GM19455 (cell line): ENCODE results near the gene PVR.
"Not testable (repeated sequence)": the region's sequence is repeated elsewhere in the genome, so short reads cannot be mapped to it uniquely, and the experiment has no call there.

ENCODE experiments used
- ATAC-seq: cut with Tn5 transposase; IDR thresholded peaks from one replicate; pipeline ENCODE4 v1.9.1; 2021; ENCODE audit not compliant: unreplicated experiment

PVR gene

DNA sequence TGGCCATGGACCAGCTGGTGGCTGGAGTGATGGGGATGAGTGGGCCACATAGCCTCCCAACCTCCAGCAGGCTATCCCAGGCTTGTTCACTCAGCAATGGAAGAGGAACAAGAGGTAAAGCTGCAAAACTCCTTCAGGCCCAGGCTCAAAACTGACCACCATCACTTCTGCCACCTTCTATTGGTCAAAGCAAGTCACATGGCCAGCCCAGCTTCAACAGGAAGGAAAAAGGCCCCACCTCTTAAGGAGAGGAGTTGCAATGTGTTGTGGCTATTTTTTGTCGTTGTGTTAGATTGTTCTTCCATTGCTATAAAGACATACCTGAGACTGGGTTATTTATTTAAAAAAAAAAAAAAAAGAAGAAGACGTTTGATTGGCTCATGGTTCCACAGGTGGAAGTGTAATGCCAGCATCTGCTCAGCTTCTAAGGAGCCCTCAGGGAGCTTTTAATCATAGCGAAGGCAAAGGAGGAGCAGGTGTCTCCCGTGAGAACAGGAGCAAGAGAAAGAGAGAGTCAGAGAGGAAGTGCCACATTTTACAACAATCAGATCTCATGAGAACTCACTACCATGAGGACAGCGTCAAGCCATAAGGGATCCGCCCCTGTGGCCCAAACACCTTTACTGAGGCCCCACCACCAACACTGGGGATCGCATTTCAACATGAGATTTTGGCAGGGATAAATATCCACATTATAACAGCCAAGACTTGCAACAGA, 24.9 kb upstream of the PVR start:
- no peak for ATAC-seq

DNA sequence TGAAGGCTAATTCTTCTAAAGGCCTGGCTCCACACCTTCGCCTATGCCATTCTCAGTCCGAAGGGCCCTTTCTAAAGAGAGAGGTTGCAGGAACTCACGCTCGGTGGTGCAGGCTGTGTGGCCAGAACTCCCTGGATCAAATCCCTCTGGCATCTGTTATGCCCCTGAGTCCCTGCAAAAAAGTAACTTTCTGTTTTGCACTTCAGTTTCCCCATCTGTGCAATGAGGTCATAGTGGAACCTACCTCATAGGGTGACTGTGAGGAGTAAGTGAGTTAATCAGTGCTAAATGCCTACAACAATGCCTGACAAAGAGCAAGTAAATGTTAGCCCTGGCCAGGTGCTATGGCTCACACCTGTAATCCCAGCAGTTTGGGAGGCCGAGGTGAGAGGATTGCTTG, 23.0 kb upstream of the PVR start:
- no peak for ATAC-seq

DNA sequence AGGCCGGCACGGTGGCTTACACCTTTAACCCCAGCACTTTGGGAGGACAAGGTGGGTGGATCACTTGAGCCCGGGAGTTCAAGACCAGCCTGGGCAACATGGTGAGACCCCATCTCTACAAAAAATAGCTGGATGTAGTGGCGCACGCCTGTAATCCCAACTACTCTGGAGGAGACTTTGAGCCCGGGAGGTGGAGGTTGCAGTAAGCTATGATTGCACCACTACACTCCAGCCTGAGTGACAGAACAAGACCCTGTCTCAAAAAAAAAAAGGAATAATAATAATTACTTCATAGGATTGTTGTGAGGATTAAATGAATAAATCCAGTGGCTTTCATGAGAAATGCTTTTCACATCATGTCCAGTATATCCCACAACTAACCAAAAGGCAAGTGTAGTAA, 22.3 kb upstream of the PVR start:
- no peak for ATAC-seq

DNA sequence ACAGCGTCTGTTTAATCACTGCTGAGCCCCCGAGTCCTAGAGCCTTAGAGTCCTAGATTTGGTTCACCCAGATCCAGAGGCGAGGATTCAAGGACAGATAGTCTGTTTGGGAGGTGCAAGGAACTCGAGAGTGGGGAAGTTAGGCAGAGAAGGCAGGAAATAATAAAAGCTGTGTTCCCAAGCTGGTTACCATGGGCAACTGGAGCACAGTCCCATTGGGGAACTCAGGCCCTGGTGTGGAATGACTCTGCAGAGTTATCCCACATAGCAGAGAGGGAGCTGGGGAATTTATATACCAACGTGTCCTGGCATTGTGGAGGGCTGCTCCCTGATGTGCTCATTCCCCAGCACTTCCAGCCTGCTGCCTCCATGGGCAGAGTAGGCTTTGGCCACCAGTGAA, 20.6 kb upstream of the PVR start:
- ATAC-seq = no peak

DNA sequence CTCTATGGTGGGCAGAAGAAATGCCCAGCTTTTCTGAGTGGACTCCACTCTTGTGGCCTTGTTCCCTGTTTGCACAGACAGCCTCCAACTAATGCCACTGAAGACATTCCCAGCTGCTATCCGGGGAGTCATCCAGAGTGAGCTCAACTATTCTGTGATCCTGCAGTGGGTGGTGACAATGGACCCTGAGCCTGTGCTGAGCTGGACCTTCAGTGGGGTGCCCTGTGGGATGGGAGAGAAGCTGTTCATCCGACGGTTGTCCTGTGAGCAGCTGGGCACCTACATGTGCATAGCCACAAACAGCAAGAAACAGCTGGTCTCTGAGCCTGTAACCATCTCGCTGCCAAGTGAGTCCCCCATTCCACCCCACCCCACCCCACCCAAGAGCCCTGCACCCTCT, 20.1 kb upstream of the PVR start:
- no peak for ATAC-seq

DNA sequence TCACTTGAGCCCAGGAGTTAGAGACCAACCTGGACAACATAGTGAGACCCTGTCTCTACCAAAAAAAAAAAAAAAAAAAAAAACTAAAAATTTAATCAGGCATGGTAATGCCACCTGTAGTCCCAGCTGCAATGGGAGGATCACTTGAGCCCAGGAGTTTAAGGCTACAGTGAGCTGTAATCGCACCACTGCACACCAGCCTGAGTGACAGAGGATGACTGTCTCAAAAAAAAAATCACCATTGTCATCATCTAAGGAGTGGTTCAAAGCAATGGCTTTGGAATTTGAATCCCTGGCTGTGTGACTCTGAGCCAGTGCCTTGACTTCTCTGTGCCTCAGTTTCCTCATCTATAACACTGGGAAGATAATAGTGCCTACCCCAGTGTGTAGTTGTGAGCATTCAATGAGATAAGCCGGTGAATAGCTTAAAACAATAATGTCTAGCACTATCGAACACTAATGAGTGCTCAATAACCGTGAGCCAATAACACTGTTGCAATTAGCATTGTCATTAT, 18.8 kb upstream of the PVR start:
- ATAC-seq = no peak

DNA sequence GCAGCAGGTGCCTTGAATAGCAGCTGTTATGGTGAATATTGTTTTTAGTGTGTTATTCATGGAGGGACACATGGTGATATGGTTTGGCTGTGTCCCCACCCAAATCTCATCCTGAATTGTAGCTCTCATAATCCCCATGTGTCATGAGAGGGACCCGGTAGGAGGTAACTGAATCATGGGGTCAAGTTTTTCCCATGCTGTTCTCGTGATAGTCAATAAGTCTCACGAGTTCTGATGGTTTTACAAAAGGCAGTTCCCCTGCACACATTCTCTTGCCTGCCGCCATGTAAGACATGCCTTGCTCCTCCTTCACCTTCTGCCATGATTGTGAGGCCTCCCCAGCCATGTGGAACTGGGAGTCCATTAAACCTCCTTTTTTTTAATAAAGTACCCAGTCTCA, 18.1 kb upstream of the PVR start:
- ATAC-seq = not testable (repeated sequence)

DNA sequence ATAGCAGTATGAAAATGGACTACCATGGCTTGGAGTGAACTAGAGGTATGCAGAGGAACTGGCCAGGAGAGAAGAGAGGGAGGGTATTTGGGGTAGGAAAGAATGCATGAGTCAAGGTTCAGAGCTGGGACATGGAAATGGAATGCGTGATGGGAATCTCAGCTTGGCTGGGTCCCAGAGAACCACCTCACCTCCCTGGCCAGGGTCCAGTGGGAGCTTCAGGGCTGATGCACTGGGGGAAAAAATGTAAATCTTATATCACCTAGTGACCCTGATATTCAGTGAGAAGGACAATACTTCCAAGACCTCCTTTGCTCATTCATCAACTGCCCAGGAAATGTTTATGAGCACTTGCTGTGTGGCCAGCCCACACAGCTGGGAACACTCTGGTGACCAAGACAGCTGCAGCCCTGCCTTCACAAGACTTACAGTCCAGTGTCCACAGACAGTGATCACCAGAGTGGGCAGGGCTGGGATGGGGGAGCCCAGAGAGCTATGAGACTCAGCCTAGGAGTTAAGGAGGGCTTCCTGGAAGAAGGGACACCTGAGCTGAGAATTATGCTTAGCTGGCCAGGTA, 17.6 kb upstream of the PVR start:
- no peak for ATAC-seq

DNA sequence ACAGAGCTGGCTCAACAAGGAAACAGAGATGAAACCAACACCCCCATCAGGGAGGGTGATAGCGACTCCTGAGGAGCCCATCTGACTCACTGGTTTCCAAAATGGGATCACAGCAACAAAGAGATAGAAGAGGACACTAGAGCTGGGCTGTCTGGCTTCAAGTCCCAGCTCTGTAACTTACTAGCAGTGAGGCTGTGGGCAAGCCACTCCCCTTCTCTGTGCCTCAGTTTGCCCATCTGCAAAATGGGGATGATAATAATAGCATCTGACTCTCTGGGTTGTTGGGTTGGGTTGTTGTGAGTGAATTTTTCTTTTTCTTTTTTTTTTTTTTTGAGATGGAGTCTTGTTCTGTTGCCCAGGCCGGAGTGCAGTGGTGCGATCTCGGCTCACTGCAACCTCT, 16.1 kb upstream of the PVR start:
- ATAC-seq = no peak

DNA sequence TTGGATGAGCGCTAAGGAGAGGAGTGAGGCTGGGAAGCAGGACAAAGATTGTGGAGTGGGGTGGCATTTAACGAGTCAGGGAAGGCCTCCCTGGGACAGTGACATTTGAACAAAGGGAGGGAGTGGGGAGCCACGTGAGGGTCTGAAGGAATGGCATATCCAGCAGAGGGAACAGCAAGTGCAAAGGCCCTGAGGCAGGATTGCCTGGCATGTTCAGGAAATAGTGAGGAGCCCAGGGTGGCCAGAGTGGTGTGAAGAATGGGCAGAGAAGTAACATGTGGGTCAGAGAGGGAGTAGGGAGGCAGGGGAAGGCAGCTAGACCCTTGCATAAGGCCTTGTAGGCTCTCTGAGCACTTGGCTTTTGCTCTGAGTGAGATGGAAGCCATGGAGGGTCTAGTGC, 14.9 kb upstream of the PVR start:
- ATAC-seq = no peak

DNA sequence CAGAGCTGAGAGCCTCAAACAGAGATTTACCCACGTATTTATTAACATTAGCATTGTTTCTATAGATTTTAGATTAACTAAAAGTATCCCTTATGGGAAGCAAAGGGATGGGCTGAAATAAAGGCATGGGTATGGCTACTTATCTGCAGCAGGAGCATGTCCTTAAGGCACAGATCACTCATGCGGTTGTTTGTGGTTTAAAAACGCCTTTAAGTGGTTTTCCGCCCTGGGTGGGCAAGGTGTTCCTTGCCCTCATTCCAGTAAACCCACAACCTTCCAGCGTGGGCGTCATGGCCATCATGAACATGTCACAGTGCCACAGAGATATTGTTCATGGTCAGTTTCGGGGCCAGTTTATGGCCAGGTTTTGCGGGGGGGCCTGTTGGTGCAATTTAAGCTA, 12.1 kb upstream of the PVR start:
- ATAC-seq = not testable (repeated sequence)

DNA sequence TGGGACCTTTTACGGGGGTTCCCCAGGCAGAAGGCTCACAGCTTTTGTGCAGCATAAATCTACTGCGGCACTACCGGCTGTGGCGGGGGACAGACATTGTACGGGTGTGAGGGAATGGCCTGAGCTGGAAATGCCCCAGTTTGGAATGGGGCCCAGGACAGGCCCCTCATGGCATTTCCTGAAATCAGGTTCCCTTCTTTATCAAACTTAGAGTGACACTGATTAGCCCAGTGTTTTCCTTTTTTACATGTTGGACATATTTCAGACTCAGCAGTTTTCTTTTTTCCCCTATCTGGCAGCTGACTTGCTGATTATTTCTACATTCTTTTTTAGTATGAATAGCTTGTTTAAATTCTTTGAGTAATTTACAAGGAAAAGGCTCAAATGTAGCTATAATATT, 9.7 kb upstream of the PVR start:
- not testable (repeated sequence) for ATAC-seq

DNA sequence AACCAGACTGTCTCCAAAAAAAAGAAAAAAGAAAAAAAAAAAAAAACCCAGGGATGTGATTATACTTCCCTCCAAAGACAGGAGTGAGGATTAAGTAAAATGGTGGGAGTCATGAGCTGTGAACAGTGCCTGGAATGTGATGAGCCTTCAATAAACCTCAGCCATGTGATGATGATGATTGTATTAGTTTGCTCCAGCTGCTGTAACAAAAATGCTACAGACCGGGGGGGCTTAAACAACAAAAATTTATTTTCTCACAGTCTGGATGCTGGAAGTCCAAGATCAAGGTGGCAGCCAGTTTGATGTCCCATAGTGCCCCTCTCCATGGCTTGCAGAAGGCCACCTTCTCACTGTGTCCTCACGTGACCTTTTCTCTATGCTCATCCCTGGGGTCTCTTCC, 8.9 kb upstream of the PVR start:
- ATAC-seq = no peak

DNA sequence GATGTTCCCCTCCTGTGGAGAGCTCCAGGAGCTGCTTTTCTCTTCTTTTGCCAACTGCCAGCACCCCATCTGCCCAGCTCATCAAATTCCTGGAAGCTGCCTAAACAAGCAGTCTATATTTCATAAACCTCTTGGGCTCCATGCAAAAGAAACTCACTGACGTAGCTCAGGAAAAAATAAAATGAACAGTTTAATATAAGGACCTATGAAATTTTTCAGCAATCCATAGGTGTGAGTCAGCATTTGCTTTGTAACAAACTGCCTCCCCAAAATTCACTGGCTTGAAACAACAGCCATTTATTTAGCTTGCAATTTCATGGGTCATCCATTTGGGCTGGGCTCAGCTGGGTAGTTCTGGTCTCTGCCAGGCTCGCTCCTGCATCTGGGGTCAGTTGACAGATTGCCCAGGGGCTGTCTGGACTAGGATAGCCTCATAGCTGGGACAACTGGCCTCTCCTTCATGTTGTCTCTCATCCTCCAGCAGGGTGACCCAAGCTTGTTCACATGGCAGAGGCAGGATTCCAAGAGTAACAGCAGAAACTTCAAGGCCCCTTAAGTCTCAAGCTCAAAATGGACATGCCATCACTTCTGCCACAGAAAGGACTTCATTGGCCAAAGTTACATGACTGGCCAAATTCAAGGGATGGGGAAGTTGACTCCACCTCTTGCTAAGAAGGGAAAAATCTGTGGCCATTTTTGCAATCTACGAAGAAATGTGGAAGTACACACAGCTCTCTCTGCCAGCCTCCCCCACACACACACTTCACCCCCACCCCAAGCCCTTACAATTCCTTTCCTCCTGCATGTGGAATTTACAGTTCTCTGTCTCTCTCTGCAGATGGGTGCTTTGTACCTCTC, 7.9 kb upstream of the PVR start:
- no peak for ATAC-seq

DNA sequence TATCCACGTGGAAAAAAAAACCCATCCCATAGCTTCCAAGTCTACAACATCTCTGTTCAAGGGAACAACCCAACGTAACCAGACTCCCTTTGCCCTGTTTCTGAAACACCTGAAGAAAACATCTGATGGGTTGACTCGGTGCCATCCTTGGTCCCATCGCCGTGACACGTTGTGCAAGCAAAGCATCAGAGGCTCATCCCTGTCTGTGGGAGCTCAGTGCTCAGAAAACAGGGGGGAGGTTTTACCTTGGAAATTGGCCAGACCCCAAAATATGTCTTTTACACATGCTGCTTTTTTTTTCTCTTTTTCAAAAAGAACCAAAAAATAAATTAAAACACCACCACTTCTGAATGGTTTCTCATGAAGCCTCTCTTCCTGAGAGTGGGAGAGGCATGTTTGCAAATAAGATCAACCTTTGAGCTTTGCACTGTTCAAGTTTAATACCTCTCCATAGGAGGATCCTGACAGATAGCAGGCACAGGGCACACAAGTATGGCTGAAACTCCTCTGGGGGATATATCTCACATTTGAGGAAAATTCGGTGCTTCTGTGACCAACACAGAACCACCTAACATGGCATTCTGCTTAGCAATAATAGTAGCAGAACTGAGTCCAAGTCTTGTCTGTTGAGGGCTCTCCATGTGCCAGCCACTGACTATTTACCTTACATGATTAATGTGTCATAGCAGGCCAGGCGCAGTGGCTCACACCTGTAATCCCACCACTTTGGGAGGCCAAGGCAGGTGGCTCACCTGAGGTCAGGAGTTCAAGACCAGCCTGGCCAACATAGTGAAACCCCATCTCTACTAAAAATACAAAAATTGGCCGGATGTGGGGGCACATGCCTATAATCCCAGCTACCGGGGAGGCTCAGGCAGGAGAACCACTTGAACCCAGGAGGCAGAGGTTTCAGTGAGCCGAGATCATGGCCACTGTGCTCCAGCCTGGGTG, 7.0 kb upstream of the PVR start:
- ATAC-seq = no peak

DNA sequence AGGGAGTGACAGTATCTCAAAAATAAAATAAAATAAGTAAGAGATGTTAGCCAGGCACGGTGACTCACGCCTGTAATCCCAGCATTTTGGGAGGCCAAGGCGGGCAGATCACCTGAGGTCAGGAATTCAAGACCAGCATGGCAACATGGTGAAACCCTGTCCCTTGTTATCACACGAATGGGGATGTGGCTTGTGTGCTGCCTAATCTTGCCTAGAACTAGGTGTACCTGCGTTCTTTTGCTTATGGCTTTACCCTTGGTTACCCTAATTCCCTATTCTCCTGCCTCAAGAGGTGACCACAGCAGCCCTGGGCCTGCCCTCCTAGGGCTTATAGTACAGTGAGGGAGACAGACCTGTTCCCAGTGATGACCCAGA, 6.3 kb upstream of the PVR start:
- no peak for ATAC-seq

DNA sequence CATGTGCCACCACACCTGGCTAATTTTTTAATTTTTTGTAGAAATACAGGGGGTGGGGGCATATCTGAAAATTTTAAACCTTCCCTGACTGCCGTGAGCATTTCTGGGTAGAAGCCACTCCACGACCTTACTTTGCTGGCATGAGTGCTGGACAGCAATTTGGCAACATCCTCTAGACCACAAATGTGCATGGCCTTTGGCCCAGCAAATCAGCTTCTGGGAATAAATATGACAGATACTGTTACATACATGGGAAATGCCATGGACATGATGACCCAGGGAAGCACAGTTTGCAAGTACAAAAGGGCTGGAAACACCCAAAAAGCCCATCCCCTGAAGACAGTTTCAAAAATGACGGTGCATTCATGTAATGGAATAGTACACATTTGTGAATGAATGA, 3.2 kb upstream of the PVR start:
- ATAC-seq = no peak

DNA sequence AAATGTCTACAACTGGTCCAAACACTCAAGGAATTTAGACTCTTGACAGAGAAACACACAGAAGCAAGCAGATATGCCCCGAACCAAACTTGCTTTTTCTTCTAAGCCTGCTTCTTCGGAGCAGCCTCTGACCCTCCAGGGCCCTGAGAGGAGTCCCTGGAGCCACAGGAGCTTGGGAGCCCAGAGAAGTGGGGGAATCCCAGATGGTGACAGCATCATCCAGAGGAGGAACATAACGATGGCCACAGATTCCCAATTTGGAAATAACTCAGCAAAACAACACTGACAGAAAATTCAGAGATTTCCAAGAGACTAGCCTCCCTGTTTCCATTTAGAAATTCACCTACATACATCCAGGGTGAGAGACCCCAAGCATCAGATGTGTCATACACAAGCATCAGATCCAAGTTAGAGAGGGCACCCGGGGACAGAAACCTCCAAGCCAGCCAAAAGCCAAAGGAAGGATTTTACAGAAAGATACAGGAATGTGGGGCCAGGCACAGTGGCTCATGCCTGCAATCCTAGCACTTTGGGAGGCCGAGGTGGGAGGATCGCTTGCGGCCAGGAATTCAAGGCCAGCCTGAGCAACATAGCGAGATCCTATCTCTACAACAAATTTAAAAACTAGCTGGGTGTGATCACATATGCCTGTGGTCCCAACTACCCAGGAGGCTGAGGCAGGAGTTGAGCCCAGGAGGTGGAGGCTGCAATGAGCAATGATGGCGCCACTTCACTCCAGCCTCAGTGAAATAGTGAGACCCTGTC, 2.0 kb upstream of the PVR start:
- no peak for ATAC-seq

DNA sequence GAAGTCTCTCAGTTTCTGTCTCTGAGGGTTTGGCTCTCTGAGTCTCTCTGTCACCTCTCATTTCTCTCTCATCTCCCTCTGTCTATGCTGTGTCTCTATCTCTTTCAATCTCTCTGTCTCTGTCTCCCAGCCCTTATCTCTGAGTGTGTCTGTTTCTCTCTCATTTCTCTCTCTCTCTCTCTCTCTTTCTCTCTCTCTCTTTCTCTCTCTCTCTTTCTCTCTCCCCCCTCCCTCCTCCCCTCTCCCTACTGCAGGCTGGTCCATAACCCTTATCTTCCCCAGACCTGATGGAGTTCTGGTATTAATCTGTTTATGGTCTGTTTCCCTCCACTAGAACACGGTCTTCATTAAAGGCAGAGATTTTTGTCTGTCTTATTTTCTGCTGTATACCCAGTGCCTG, 1.3 kb upstream of the PVR start:
- ATAC-seq = no peak

DNA sequence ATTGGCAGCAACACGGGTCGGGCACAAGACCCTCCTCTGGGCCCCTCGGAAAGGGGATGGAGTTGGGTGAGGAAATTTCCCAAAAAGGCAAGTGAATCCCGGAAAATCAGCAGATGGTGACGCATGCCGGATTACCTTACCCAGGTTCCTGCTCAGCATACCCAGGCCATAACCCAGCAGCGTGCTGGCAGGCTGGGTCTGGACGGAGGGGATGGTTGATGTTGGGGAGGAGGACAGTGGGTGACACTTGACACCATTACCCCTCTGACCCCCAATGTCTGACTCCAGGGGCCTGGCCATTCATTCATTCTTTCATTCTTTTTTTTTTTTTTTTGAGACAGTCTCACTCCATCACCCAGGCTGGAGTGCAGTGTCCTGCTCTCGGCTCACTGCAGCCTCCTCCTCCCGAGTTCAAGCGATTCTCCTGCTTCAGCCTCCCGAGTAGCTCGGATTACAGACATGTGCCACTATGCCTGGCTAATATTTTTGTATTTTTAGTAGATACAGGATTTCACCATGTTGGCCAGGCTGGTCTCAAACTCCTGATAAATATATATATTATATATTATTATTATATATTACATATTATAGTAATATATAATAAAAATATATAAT, 799 bp downstream of the PVR start:
- no peak for ATAC-seq
